GM19397 (cell line): ENCODE results near the gene PDE6G.
"Not testable (repeated sequence)": the region's sequence is repeated elsewhere in the genome, so short reads cannot be mapped to it uniquely, and the experiment has no call there.

Experiments used
- ATAC-seq: cut with Tn5 transposase; IDR thresholded peaks from one replicate; pipeline ENCODE4 v1.9.1; 2021; ENCODE audit warnings: mild to moderate bottlenecking, moderate library complexity; ENCODE audit not compliant: unreplicated experiment

The PDE6G gene

GRCh38 chr17:81687770-81688541 lies 31.6 kb upstream of the PDE6G start:
- no peak for ATAC-seq

- no peak for ATAC-seq
These were observed 30.3 kb upstream of the PDE6G start for GRCh38 chr17:81686614-81687013.

- no peak for ATAC-seq
These were observed 28.8 kb upstream of the PDE6G start for GRCh38 chr17:81685108-81685507.

DNA sequence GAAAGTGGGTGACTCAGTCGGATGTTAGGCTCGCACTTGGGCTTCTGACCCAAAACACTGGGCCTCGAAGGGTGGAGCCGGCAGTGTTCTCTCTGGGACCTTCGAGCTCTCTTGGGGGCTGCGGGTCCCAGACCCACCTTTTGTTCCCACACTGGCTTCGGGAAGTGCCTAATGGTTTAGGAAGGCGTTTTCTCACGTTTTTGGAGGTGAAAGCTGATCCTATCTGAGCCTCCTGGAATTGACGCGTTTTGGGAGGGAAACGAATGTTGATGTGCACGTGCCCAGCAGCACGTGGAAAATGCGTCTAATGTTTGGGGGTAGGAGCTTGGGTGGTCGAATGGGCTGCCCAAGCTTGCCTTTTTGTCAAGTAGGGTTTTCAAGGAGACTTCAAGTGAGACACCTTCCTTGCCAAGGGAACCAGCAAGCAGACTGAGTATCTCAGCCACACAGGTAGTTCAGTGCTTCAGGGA lies 28.1 kb upstream of the PDE6G start:
- ATAC-seq: no peak

DNA sequence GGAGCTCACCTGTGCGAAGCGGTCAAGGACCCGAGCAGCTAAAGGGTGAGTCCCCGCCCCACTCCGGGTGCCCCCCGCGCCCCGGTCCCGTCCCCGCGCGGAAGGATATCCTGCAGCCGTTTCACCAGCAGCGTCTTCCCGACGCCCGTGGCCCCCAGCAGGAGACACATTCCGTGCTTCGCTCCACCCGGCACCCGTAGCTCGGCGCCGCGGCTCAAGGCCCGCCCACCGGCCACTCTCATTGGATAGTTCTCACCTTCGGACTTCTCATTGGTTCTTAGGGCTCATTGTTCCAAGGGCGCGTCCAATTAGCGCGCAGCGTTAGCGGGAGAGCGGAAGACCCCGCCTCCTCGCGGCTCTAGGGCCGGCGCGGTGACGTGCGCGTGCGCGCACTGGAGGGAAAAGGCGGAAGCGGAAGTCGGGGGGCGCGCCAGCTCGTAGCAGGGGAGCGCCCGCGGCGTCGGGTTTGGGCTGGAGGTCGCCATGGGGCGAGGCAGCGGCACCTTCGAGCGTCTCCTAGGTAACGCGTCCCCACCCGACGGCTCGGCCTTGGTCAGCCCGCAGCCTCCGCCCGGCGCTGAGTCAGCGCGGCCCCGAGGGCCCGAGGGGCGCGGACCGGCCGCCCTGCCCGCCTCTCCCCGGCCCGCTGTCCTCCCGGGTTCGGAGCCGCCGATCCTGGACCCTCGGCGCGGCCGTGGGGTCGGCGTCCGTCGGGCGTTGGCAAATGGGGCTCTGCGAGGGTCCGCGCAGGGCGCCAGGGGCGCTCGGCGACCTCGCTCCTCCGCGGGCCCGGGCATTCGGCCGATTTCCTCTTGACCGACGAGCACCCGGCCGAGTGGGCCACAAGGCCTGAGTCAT lies 27.5 kb upstream of the PDE6G start, which contains the start of the genes ARL16 and HGS:
ARL16 (minus strand) TSS at position 214 of the 858 bp plus-strand sequence; CDS start at position 170, 44 bp downstream.
HGS (plus strand) TSS at position 428 of the 858 bp plus-strand sequence; CDS start at position 484, 56 bp downstream.
- ATAC-seq: peak; percentile 83

DNA sequence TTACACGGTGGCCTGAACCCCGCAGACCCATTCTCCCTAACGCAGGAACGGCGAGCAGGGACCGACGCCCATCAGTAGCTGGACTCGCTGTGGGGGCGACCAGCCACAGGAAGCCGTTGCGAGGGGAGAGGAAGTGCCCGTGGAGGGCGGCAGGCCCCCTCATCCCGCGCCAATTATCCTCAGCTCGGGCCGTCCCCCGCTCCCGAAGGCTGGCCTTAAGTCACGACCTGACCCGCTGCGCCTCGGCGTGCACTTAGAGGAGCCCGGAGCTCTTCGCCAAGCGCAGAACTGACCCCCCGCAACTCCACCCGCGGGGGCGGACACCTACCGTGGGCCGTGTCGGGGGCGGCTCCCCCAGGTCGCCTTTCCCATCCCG lies 26.9 kb upstream of the PDE6G start:
- peak; percentile 1 for ATAC-seq

GRCh38 chr17:81682565-81683207 lies 26.3 kb upstream of the PDE6G start:
- no peak for ATAC-seq

- ATAC-seq: no peak
These were observed 25.3 kb upstream of the PDE6G start for GRCh38 chr17:81681672-81682071.

GRCh38 chr17:81680150-81680549 lies 23.8 kb upstream of the PDE6G start:
- ATAC-seq: no peak

- no peak for ATAC-seq
These were observed 20.6 kb upstream of the PDE6G start for GRCh38 chr17:81676906-81677305.

- not testable (repeated sequence) for ATAC-seq
These were observed 19.3 kb upstream of the PDE6G start for GRCh38 chr17:81675515-81676221.

GRCh38 chr17:81673561-81674258 lies 17.4 kb upstream of the PDE6G start:
- ATAC-seq: no peak

DNA sequence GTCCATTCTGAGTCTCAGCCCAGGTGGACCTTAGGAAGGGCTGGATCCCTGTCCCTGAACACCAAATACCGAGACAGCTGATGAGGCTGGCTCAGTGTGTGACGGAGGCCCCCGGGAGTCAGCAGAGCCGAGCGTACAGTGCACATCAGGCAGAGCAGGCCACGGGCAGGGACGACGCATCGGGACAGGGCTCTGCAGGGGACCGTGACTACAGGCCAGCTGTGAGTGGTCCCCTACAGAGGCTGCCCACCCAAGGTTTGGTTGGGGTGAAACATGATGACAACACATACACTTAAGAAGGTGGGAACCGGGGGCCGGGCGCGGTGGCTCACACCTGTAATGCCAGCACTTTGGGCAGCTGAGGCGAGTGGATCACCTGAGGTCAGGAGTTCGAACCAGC lies 16.6 kb upstream of the PDE6G start:
- no peak for ATAC-seq

DNA sequence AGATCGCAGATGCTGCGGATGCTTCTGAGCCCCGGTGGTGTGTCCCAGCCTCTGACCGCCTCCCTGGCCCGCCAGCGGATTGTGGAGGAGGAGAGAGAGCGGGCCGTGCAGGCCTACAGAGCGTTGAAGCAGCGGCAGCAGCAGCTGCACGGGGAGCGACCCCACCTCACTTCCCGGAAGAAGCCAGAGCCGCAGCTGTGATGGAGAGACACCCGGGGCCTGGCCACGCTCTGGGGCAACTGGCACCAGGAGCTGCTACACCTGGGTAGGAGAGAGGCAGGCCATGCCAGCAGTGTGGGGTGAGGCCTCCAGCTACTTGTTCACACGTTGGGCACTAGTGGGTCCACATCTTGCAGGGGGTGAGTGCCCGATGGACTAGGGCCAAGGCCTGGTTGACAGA lies 16.2 kb upstream of the PDE6G start:
- ATAC-seq: no peak

GRCh38 chr17:81667754-81668153 lies 11.4 kb upstream of the PDE6G start:
- ATAC-seq: no peak

GRCh38 chr17:81666342-81667191 lies 10.2 kb upstream of the PDE6G start, which contains the start of the genes CCDC137 and OXLD1:
TSS of gene CCDC137 (plus strand) at chr17:81666737. CDS start at chr17:81666767, 30 bp downstream.
TSS of gene OXLD1 (minus strand) at chr17:81666605. CDS start at chr17:81666577, 28 bp downstream.
- ATAC-seq: peak; percentile 92

GRCh38 chr17:81666092-81666341 lies 9.7 kb upstream of the PDE6G start:
- ATAC-seq: no peak

DNA sequence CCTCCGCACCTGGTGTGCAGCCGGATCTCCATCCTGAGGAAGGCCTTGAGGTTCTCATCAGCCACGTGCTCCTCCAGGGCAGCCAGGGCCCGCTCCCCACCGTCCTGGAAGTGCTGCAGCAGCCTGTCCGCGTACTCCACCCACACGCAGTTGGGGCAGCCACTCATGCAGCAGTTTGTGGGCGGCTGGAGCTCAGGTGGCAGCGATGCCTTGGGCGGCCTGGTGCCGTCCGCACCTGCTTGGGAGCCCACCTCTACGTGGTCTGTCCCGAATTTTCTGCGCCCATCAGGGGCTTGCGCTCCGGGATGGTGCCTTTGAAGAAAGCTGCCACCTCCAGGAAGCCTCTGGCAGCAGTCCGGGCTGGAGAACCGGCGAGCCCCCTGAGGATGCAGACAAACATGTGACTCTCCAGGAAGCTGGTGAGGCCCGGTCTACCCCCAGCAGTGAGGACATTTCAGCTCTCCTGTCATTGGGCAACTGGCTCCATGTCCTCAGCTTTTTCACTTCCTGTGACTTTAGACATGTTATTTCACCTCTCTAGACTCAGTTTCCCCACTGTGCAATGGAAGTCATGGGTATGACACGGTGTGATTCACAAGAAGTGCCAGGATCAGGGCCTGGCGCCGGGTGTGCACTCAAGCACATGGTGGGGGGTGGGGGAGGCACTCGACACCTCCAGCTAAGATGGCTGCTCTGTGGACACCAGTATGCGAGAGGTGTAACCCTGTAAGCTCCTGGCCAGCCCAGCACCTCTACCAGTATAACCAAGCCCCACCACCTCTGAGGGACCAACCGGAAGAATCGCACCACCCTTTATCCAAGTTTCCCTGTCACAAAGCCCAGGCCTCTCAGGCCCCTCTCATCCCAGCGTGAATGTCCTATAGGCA lies 9.1 kb upstream of the PDE6G start:
- peak; percentile 4 for ATAC-seq
